ENCODE data around the gene ETS1.
"Not testable (repeated sequence)": the region's sequence is repeated elsewhere in the genome, so short reads cannot be mapped to it uniquely, and the experiment has no call there.

Gene ETS1

DNA sequence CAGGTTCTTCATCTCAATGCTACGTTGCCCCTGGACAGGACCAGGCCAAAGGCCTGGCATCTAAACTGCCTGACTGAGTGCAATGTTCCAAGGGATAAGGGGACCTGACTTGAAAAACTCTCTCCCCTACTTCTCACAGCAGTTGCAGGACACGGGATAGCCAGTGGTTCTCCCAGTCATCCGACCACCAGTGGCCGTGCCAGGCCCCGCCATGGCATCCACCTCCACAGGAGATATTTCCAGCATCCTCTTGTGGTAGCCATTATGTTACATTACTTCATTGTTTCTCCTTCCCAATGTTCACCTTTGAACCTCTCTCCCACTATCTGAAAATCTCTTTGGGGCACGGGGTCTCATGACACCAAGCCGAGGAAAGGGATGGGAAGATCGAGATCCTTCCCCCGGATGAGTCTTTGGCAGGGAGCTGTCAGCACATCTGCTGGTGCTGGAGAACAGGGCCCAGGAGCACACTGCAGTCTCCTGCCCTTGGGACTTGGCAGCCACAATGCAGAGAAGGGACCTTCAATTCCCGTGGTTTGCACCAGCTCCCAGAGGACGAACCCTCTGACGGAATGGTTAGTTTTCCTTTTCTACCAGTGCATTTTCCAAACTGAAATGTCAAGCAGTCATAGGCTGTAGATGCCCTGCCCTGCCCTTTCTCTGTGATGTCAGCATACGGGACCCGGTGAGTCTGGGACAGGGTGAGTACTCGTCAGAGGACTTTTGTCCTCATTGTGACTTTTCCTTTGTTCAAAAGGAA is 121.2 kb downstream of the ETS1 start:
- no peak for DNase-seq
- intact Hi-C loops (cut with DNase I) = no loop called here

GRCh38 chr11:128465531-128465930 is 121.8 kb downstream of the ETS1 start:
- intact Hi-C loops (cut with DNase I) = no loop called here
- DNase-seq = no peak

DNA sequence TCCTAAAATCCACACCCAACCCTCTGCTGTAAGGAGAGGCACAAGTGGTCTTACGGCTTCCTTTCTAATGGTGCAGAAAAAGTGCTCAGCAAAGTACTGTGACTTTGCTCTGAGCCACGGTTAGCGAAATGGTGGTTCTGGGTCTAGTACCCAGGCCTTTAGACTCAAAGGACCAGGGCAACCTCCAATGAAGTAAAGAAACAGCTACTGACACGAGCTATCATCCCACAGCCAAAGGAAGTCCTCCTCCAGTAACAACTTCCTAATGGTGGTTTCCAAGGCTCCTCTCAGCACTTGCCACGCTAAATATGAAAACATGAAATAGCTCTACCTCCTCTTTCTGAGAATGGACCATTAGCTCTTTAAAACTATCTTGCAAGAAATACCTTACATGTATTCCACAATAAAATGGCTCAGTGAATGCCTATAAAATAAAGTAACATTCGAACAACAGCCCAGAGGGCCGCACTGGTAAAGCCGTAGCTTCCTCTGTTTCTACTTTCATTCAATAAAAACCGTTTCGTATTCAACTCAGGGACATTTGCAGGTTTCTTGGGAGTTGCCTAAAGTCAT is 122.4 kb downstream of the ETS1 start:
- intact Hi-C loops (cut with DNase I) = no loop called here
- DNase-seq = no peak

DNA sequence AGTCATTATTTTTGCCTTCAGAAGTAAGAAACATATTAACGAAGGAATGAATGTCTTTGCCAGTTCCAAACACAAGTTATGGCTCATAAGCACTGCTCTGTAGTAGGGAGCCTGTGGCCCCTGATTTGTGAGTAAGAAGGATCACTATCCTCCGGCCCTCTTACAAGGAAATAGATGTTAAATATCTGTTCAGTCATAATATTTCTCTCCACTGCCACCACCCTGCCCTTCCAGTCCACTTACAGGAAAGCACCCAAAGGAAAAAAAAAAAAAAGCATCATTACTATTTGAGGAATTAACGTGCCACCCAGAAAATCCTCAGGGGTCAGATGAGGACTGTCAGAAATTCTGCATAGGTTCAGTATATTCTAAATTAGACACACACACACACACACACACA is 123.4 kb downstream of the ETS1 start:
- intact Hi-C loops (cut with DNase I) = no loop called here

GRCh38 chr11:128463371-128463829 is 124.0 kb downstream of the ETS1 start:
- peak in 8 of 42 donors; percentile 26 to 59 (median 34) for DNase-seq
- intact Hi-C loops (cut with DNase I) = no loop called here

More for the DNA sequence above, 123.4 kb downstream of the ETS1 start:
- DNase-seq = no peak

GRCh38 chr11:128462922-128463321 is 124.4 kb downstream of the ETS1 start:
- intact Hi-C loops (cut with DNase I) = no loop called here
- DNase-seq = no peak

- intact Hi-C loops (cut with DNase I) = no loop called here
- no peak for DNase-seq
Observed at GRCh38 chr11:128462189-128462588, 125.2 kb downstream of the ETS1 start.

DNA sequence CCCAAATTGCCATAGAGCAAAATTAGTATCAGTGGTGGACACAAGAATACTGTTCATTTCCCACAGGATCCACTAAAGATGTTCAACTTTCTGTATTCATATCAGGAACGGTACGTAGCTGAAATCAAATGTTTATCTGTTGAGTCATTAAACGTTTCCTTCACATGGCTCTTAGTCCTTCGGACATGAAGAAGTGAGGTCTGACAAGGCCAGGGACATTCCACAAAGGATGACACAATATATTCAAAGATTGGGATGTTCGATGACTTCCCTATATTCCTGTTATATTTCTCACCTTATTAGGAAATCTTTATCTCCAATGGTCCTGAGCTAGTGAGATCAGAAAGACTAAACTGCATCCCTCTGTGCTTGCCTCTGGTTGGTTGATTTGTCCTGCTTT is 129.0 kb downstream of the ETS1 start:
- DNase-seq = no peak
- intact Hi-C loops (cut with DNase I) = loop anchor here (10.0 kb wide), 2 partner anchors 66 to 294 kb away; no protein-coding TSS in a partner anchor

DNA sequence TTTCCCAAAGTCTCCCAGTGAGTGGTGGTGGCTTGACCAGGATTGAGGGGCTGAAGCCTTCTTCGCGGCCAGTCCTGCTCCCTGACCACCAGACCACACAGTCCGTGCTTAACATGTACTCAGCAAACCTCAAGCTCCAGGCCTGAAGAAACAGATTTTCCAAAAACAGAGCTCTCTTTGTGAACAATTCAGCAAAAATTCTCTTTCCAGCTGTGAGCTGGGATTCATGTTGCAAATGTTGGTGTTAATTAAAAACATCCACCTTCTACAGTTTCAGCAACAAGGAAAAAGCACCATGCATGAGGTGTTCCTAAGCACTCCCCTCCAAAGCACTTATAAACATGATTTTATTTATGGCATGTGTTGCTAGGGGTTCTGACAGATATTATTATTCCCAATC is 129.5 kb downstream of the ETS1 start:
- intact Hi-C loops (cut with DNase I) = loop anchor here (10.0 kb wide), 2 partner anchors 67 to 293 kb away; no protein-coding TSS in a partner anchor
- DNase-seq = no peak

GRCh38 chr11:128456566-128457268 is 130.6 kb downstream of the ETS1 start:
- no peak for DNase-seq
- intact Hi-C loops (cut with DNase I) = loop anchor here (10.0 kb wide), 2 partner anchors 68 to 292 kb away; no protein-coding TSS in a partner anchor

- DNase-seq = no peak
- intact Hi-C loops (cut with DNase I) = loop anchor here (10.0 kb wide), 2 partner anchors 69 to 291 kb away; no protein-coding TSS in a partner anchor
Observed at GRCh38 chr11:128455766-128456165, 131.6 kb downstream of the ETS1 start.

DNA sequence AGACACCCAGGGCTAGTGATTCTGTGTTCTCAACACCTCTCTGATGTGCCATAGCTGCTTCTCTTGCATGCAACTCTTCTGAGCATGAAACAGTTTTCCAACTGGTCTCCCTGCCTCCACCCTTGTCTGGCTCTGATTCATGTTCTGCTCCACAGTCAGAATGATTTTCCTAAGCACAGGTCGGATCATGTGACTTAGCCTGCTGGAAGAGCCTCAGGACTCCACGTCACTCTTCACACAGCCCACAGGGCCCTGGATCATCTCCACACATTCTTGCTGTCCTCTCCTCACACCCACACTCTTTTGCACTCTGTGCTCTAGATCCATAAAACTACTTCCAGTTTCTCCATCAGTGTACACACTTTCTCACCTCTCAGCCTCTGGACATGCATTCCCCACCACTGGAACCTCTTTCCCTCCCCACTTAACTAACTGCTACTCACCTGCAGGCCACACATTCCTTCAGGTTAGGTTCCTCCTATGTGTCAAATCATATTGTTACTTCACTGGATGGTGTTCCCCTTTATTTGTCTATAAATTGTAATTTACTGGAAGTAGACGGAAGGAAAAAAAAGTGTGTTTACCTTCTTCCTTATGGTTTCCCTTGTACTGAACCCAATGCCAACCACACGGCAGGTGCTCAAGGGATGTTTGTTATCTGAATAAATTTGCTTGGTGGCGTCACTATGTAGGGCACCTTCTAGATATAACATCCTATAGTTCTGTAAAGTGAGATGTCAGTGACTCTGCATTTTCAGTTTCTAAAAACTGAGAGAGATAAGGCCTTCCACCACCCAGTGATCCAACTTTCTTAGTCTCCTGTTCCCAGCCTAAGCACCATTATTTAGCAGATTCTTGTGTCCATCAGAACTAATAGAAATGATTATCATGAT is 133.7 kb downstream of the ETS1 start:
- intact Hi-C loops (cut with DNase I) = loop anchor here (2.0 to 10.0 kb wide), 3 partner anchors 71 to 289 kb away; no protein-coding TSS in a partner anchor
- peak in 1 of 42 donors; percentile 13 for DNase-seq

DNA sequence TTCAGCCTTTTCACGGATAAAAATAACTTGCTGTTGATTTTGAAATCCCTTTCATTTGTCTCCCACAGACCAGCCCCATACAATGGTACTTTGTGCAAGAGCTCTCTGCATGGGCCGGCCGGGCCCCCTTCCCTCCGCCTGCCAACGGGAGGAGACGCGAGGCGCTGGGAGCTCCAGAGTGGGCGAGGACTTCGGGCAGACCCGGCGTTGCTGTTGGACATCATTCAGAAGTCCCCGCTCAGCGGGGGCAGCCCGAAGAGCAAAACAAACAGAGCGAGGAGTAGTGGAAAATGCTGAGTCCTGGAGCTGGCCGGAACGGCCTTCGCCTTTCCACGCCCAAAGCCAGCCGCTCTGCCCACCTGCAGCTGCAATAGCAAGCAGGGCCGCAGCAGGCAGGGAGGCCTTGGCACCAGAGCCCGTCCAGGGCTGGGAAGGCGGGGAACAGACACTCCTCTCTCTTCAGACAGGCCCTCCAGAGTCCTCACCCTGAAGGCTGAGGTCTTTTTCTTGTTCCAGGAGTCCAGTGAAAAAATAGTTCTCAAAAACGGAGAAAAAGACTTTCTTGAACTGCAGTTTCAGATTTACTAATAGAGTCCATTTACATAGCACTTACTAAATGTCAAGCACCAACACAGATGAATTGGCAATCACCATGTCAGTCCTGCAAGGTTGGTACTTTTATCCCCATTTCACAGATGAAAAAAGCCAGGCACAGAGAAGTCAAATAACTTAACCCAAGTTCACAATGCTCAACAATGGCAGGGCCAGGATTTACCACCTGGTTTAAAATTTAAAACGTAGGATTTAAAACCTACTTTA is 135.5 kb downstream of the ETS1 start:
- intact Hi-C loops (cut with DNase I) = loop anchor here (2.0 to 10.0 kb wide), 3 partner anchors 73 to 287 kb away; no protein-coding TSS in a partner anchor
- DNase-seq = peak; percentile 61 to 92 (median 83)

- intact Hi-C loops (cut with DNase I) = loop anchor here (10.0 kb wide), 2 partner anchors 74 to 286 kb away; no protein-coding TSS in a partner anchor
- peak in 22 of 42 donors; percentile 19 to 67 (median 32) for DNase-seq
Observed at GRCh38 chr11:128450882-128451651, 136.3 kb downstream of the ETS1 start.

DNA sequence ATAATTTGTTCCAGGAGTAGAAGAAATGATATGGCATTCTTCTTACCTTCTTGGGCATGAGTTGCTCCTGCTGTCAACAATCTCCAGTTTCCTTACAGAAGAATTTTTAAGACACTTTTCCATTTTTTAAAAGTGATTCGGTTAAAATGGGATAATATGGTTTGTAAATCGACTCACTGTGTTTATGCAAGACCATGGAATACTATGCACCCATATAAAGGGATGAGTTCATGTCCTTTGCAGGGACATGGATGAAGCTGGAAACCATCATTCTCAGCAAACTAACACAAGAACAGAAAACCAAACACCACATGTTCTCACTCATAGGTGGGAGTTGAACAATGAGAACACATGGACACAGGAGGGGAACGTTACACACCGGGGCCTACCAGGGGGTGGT is 136.9 kb downstream of the ETS1 start:
- DNase-seq = not testable (repeated sequence)
- intact Hi-C loops (cut with DNase I) = loop anchor here (10.0 kb wide), 2 partner anchors 74 to 286 kb away; no protein-coding TSS in a partner anchor

- intact Hi-C loops (cut with DNase I) = no loop called here
- no peak for DNase-seq
Observed at GRCh38 chr11:128448981-128449713, 138.2 kb downstream of the ETS1 start.
